ENCODE data around the gene MRPL14.

MRPL14 gene

DNA sequence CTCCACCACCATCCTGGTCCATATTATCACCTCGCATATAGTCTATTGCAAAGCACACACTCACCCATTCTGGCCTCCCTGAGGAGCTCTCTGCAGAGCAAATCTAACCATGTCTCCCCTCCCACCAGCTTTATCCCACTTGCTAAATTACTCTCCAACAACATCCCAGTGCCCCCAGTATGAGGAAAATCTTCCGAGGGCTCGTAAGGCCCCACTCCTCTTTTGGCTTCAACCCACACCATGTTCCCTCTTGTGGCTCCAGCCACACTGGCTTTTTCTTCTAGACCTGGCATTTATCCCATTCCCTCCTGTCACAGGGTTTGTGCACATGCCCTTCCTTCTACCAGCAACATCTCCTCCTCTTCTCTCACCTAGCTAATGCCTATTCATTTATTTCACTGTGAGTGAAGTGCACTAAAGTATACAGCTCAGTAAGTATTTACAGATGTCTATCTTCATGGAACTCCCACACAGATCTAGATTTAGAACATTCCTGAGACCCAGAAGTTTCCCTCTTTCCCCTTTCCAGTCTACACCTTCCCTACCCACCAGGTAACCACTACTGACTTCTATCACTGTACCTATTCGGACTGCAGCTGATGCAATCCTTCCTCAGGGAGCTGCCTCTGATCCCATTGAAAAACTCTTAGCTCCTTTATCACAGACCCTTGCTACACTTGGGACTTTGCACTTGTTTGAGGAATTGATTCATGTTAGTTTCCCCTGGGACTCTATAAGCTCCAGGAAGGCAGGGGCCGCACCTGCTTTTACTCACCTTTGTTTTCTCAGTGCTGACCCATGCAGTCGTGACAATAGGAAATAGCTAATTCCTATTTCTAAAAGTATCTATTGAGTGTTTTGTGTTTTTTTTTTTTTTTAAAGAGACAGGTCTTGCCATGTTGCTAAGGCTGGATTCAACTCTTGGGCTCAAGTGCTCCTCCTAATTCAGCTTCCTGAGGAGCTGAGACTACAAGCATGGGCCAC, 15.5 kb downstream of the MRPL14 start:
- no peak for ATAC-seq (replicated peaks; ENCODE audit: extremely low read depth, poor library complexity, severe bottlenecking)
- Mint-ChIP-seq H3K4me3 (no peak overlapping the region), H3K27ac (ENCODE audit: low read depth) (peak overlapping the region; percentile 68), H3K9me3 (no peaks in the 10 kb centered on the region), H3K36me3 (ENCODE audit: insufficient read depth) (peaks cover 26% of the 10 kb centered on the region), H3K27me3 (no peaks in the 10 kb centered on the region), H3K4me1 (peaks cover 34% of the 10 kb centered on the region)
- DNase-seq (ENCODE audit: low spot score in 2 of 2): no peak

DNA sequence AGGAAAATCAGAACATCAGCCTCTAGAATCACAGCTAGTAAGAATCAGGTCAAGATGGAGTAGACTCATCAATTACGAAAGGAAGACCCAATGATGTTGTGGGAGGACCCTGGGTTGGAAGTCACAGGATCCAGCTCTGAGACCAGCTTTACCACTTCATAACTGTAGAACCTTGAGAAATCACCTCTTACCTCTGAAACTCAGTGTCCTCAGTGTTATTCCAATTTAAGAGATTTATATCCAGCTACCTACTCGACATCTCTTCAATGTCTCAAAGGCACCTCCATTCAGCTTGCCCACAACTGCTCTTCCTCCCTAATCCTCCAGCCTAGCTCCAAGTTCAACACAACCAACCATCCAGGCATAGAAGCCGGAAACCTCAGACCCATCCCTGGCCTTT, 16.3 kb downstream of the MRPL14 start:
- no peak overlapping the region for H3K27ac Mint-ChIP-seq (ENCODE audit: low read depth)
- DNase-seq (ENCODE audit: low spot score in 2 of 2) (no peak), ATAC-seq (replicated peaks; ENCODE audit: extremely low read depth, poor library complexity, severe bottlenecking) (no peak)
- H3K4me3 Mint-ChIP-seq: no peak overlapping the region
- no peaks in the 10 kb centered on the region for H3K9me3 Mint-ChIP-seq
- H3K27me3 Mint-ChIP-seq: no peaks in the 10 kb centered on the region
- H3K36me3 Mint-ChIP-seq (ENCODE audit: insufficient read depth): peaks cover 27% of the 10 kb centered on the region
- H3K4me1 Mint-ChIP-seq: peaks cover 27% of the 10 kb centered on the region

GRCh38 chr6:44110005-44110676, 17.1 kb downstream of the MRPL14 start:
- Mint-ChIP-seq H3K36me3 (ENCODE audit: insufficient read depth) (peaks cover 26% of the 10 kb centered on the region), H3K9me3 (no peaks in the 10 kb centered on the region), H3K27me3 (no peaks in the 10 kb centered on the region), H3K27ac (ENCODE audit: low read depth) (no peak overlapping the region), H3K4me3 (no peak overlapping the region), H3K4me1 (peaks cover 21% of the 10 kb centered on the region)
- DNase-seq (ENCODE audit: low spot score in 2 of 2) (no peak), ATAC-seq (replicated peaks; ENCODE audit: extremely low read depth, poor library complexity, severe bottlenecking) (no peak)

GRCh38 chr6:44109212-44109611, 18.0 kb downstream of the MRPL14 start:
- no peak for DNase-seq (ENCODE audit: low spot score in 2 of 2)
- H3K36me3 Mint-ChIP-seq (ENCODE audit: insufficient read depth): peaks cover 26% of the 10 kb centered on the region
- no peak for ATAC-seq (replicated peaks; ENCODE audit: extremely low read depth, poor library complexity, severe bottlenecking)
- peaks cover 21% of the 10 kb centered on the region for H3K4me1 Mint-ChIP-seq
- no peak overlapping the region for H3K4me3 Mint-ChIP-seq
- H3K27me3 Mint-ChIP-seq: no peaks in the 10 kb centered on the region
- H3K9me3 Mint-ChIP-seq: no peaks in the 10 kb centered on the region
- H3K27ac Mint-ChIP-seq (ENCODE audit: low read depth): peak overlapping the region; percentile 25

- Mint-ChIP-seq H3K27ac (ENCODE audit: low read depth) (peak overlapping the region; percentile 25), H3K4me1 (peaks cover 21% of the 10 kb centered on the region), H3K4me3 (no peak overlapping the region), H3K9me3 (no peaks in the 10 kb centered on the region), H3K36me3 (ENCODE audit: insufficient read depth) (peaks cover 25% of the 10 kb centered on the region), H3K27me3 (no peaks in the 10 kb centered on the region)
- DNase-seq (ENCODE audit: low spot score in 2 of 2) (no peak), ATAC-seq (replicated peaks; ENCODE audit: extremely low read depth, poor library complexity, severe bottlenecking) (no peak)
These were observed 18.8 kb downstream of the MRPL14 start for GRCh38 chr6:44108471-44108870.

DNA sequence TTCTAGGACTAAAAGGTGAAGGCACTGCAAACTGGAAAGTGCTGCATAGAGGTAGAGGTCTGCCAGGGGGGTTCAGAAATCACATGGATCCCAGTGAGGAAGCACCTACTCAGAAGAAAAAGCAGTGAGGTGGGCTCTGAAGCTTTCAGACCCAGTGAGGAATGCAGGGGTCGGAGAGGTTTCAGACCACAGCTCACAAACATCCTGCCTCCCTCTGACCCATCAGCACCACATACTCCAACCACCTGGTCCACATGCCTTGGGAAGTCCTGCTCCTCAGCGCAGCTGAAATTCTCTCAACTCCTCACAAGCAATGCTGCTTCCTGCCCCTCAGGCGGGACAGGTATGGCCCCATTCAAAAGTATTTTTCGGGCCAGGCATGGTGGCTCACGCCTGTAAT, 20.2 kb downstream of the MRPL14 start:
- Mint-ChIP-seq H3K27me3 (no peaks in the 10 kb centered on the region), H3K4me3 (no peak overlapping the region), H3K27ac (ENCODE audit: low read depth) (no peak overlapping the region), H3K36me3 (ENCODE audit: insufficient read depth) (peaks cover 20% of the 10 kb centered on the region), H3K4me1 (peaks cover 31% of the 10 kb centered on the region), H3K9me3 (no peaks in the 10 kb centered on the region)
- DNase-seq (ENCODE audit: low spot score in 2 of 2): no peak
- ATAC-seq (replicated peaks; ENCODE audit: extremely low read depth, poor library complexity, severe bottlenecking): no peak

GRCh38 chr6:44105993-44106740, 21.1 kb downstream of the MRPL14 start:
- Mint-ChIP-seq H3K27ac (ENCODE audit: low read depth) (peak overlapping the region; percentile 47), H3K36me3 (ENCODE audit: insufficient read depth) (peaks cover 20% of the 10 kb centered on the region), H3K4me3 (no peak overlapping the region), H3K27me3 (no peaks in the 10 kb centered on the region), H3K4me1 (peaks cover 26% of the 10 kb centered on the region), H3K9me3 (no peaks in the 10 kb centered on the region)
- ATAC-seq (replicated peaks; ENCODE audit: extremely low read depth, poor library complexity, severe bottlenecking) (no peak), DNase-seq (ENCODE audit: low spot score in 2 of 2) (no peak)

DNA sequence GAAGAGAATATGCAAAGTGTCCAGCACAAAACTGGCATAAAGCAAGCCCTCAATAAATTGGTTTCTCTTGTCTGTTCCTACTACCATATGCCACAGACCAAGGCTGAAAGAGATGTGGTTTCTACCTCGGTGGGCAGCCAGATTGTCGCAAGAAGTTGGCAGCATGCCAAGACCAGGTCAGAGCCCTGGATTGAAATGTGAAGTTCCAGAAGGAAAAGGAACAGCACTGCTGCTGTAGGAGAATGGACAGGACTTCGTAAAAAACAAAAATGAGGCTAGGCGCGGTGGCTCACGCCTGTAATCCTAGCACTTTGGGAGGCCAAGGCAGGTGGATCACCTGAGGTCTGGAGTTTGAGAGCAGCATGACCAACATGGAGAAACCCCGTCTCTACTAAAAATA, 22.1 kb downstream of the MRPL14 start:
- ATAC-seq (replicated peaks; ENCODE audit: extremely low read depth, poor library complexity, severe bottlenecking) (no peak), DNase-seq (ENCODE audit: low spot score in 2 of 2) (no peak)
- no peak overlapping the region for H3K27ac Mint-ChIP-seq (ENCODE audit: low read depth)

DNA sequence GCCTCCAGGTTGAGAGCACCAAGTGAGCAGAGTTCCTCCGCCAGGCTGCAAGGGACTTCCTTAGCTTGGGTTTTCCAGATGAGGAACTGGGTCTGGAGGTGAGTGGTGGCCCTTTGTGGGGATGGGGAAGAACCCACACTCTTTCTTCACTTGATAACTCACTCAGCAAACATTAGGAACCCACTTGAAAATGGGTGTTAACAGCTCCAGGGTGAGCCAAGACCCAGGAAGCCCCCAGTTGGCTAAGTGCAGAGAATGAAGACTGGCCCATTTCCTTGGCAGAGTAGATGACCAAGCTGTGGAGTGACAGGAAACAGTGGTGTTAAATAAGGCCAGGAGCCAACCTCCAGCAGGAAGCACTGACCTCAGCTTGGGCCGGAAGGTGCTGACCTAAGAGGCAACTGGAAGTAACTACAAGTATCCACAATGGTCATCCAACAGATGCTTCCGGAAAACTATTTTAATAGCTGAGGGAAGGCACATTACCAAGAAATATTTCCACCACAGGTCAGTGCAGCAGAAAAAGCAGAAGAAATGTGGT, 22.7 kb downstream of the MRPL14 start:
- no peak for ATAC-seq (replicated peaks; ENCODE audit: extremely low read depth, poor library complexity, severe bottlenecking)
- peaks cover 15% of the 10 kb centered on the region for H3K4me1 Mint-ChIP-seq
- no peak for DNase-seq (ENCODE audit: low spot score in 2 of 2)
- H3K36me3 Mint-ChIP-seq (ENCODE audit: insufficient read depth): peaks cover 12% of the 10 kb centered on the region
- no peaks in the 10 kb centered on the region for H3K9me3 Mint-ChIP-seq
- H3K4me3 Mint-ChIP-seq: no peak overlapping the region
- no peaks in the 10 kb centered on the region for H3K27me3 Mint-ChIP-seq
- H3K27ac Mint-ChIP-seq (ENCODE audit: low read depth): no peak overlapping the region

More for the DNA sequence above, 22.1 kb downstream of the MRPL14 start:
- peaks cover 21% of the 10 kb centered on the region for H3K4me1 Mint-ChIP-seq
- no peak overlapping the region for H3K4me3 Mint-ChIP-seq
- no peaks in the 10 kb centered on the region for H3K27me3 Mint-ChIP-seq
- H3K9me3 Mint-ChIP-seq: no peaks in the 10 kb centered on the region
- H3K36me3 Mint-ChIP-seq (ENCODE audit: insufficient read depth): peaks cover 16% of the 10 kb centered on the region

- Mint-ChIP-seq H3K4me3 (no peak overlapping the region), H3K36me3 (ENCODE audit: insufficient read depth) (peaks cover 9% of the 10 kb centered on the region), H3K27ac (ENCODE audit: low read depth) (no peak overlapping the region), H3K27me3 (no peaks in the 10 kb centered on the region), H3K4me1 (peaks cover 15% of the 10 kb centered on the region), H3K9me3 (no peaks in the 10 kb centered on the region)
- DNase-seq (ENCODE audit: low spot score in 2 of 2): no peak
- ATAC-seq (replicated peaks; ENCODE audit: extremely low read depth, poor library complexity, severe bottlenecking): no peak
These were observed 24.7 kb downstream of the MRPL14 start for GRCh38 chr6:44102527-44102926.

GRCh38 chr6:44101832-44102231, 25.4 kb downstream of the MRPL14 start:
- no peaks in the 10 kb centered on the region for H3K9me3 Mint-ChIP-seq
- H3K36me3 Mint-ChIP-seq (ENCODE audit: insufficient read depth): peaks cover 9% of the 10 kb centered on the region
- H3K27ac Mint-ChIP-seq (ENCODE audit: low read depth): peak overlapping the region; percentile 19
- H3K4me1 Mint-ChIP-seq: peaks cover 17% of the 10 kb centered on the region
- DNase-seq (ENCODE audit: low spot score in 2 of 2) (no peak), ATAC-seq (replicated peaks; ENCODE audit: extremely low read depth, poor library complexity, severe bottlenecking) (no peak)
- no peaks in the 10 kb centered on the region for H3K27me3 Mint-ChIP-seq
- H3K4me3 Mint-ChIP-seq: no peak overlapping the region

DNA sequence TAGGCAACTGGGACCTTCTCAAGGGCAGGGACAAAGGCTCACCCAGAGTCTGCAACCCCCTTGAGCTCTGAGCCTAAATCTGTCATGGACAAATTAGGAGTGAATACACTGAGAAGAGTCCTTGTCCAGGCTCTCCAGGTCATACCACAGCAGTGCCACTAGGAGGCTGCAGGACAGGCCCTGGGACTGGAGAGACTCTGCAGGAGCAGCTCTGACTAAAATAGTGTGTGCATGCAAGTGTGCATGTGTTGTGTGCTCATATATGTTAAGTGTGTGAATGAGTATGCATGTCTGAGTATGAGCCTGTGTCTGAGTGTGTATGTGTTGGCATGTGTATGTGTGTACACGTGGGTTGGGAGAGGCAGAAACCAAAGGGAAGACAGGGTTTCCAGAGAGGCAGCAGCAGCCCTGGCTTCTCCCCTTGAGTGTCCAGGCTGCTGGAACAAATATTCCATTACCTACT, 27.1 kb downstream of the MRPL14 start:
- H3K27me3 Mint-ChIP-seq: no peaks in the 10 kb centered on the region
- no peak overlapping the region for H3K27ac Mint-ChIP-seq (ENCODE audit: low read depth)
- H3K4me1 Mint-ChIP-seq: peaks cover 22% of the 10 kb centered on the region
- H3K9me3 Mint-ChIP-seq: no peaks in the 10 kb centered on the region
- no peak overlapping the region for H3K4me3 Mint-ChIP-seq
- ATAC-seq (replicated peaks; ENCODE audit: extremely low read depth, poor library complexity, severe bottlenecking) (no peak), DNase-seq (ENCODE audit: low spot score in 2 of 2) (no peak)
- peaks cover 7% of the 10 kb centered on the region for H3K36me3 Mint-ChIP-seq (ENCODE audit: insufficient read depth)

All from central memory CD8-positive, alpha-beta T cell (primary cell).